IPS DF 4.7 (cell line): ENCODE measurements around the gene CTIF.

Source experiments
- DNase-seq: peaks from one replicate; pipeline ENCODE4 v3.0.0-alpha.2; 2013; ENCODE audit warnings: low spot score; ENCODE audit errors: extremely low read depth

The CTIF gene

GRCh38 chr18:48725562-48725961 lies 186.7 kb downstream of the CTIF start:
- DNase-seq, result no peak

- DNase-seq, result no peak
These were observed 188.8 kb downstream of the CTIF start for GRCh38 chr18:48727681-48728080.

- DNase-seq, result no peak
These were observed 189.5 kb downstream of the CTIF start for GRCh38 chr18:48728204-48728833.

GRCh38 chr18:48729404-48729803 lies 190.6 kb downstream of the CTIF start:
- no peak for DNase-seq

GRCh38 chr18:48730010-48730409 lies 191.2 kb downstream of the CTIF start:
- DNase-seq, result no peak

- DNase-seq, result no peak
These were observed 194.1 kb downstream of the CTIF start for GRCh38 chr18:48732767-48733424.

GRCh38 chr18:48733643-48734253 lies 194.9 kb downstream of the CTIF start:
- DNase-seq, result no peak

- DNase-seq, result no peak
These were observed 195.6 kb downstream of the CTIF start for GRCh38 chr18:48734460-48734859.

GRCh38 chr18:48735080-48735676 lies 196.3 kb downstream of the CTIF start:
- DNase-seq, result no peak

- DNase-seq, result no peak
These were observed 196.9 kb downstream of the CTIF start for GRCh38 chr18:48735681-48736255.

- no peak for DNase-seq
These were observed 197.8 kb downstream of the CTIF start for GRCh38 chr18:48736321-48737260.

- DNase-seq, result no peak
These were observed 200.6 kb downstream of the CTIF start for GRCh38 chr18:48739266-48740067.

GRCh38 chr18:48740068-48740440 lies 201.2 kb downstream of the CTIF start:
- no peak for DNase-seq

- no peak for DNase-seq
These were observed 202.1 kb downstream of the CTIF start for GRCh38 chr18:48740851-48741485.

GRCh38 chr18:48741866-48742265 lies 203.0 kb downstream of the CTIF start:
- DNase-seq, result no peak

- DNase-seq, result no peak
These were observed 203.5 kb downstream of the CTIF start for GRCh38 chr18:48742304-48742703.

- no peak for DNase-seq
These were observed 204.1 kb downstream of the CTIF start for GRCh38 chr18:48742706-48743475.

GRCh38 chr18:48743886-48744285 lies 205.1 kb downstream of the CTIF start:
- DNase-seq, result no peak

- DNase-seq, result no peak
These were observed 206.5 kb downstream of the CTIF start for GRCh38 chr18:48745293-48745692.
